Measurements from ENCODE around the gene BLOC1S3. TPM values are rescaled to one million over a fixed set of nuclear protein-coding genes. Genes with fewer than 3 reads are reported as not detected.

BLOC1S3 gene
- polyA plus RNA-seq, 2 of the 4 experiments (the other 2 are of a cell fraction) = 7.5 to 12.2 TPM

GRCh38 chr19:45142016-45142725 lies 36.4 kb upstream of the BLOC1S3 start:
- ATAC-seq = no peak
- no peaks in the 10 kb centered on the region for H3K4me1 ChIP-seq
- WGBS (ENCODE audit: missing lambda C conversion rate) = 89% methylated on average over 29 of the region's 33 CpGs
- H3K4me3 ChIP-seq = no peak overlapping the region
- H3K9me3 ChIP-seq = no peaks in the 10 kb centered on the region
- no peak for DNase-seq (ENCODE audit: low read depth in 1 of 2, low spot score in 1 of 2)
- POLR2A ChIA-PET = no interaction called here
- H3K27ac ChIP-seq = no peak overlapping the region
- FAIRE-seq = no peak
- TF ChIP-seq CTCF (IDR thresholded peaks at IDR 0.05) (no peak), MAZ (IDR thresholded peaks at IDR 0.05; ENCODE audit: borderline replicate concordance, low read depth, low read length) (no peak), NPAS2 (CRISPR knock-in tag; IDR thresholded peaks at IDR 0.05; ENCODE audit: borderline replicate concordance) (no peak), ZNF302 (CRISPR knock-in tag; IDR thresholded peaks at IDR 0.05) (no peak), JUNB (IDR thresholded peaks at IDR 0.05) (no peak), ZSCAN20 (CRISPR knock-in tag; IDR thresholded peaks at IDR 0.05) (no peak), GATA3 (IDR thresholded peaks at IDR 0.05; ENCODE audit: borderline replicate concordance) (no peak), CHD4 (IDR thresholded peaks at IDR 0.05; ENCODE audit: borderline replicate concordance) (no peak), HES2 (IDR thresholded peaks at IDR 0.05) (no peak), RAD21 (conservative IDR thresholded peaks at IDR 0.05 in 1 of 2, IDR thresholded peaks at IDR 0.05 in 1 of 2) (no peak), CBX8 (IDR thresholded peaks at IDR 0.05) (no peak)
- H3K4me2 ChIP-seq = no peak overlapping the region
- CTCF ChIA-PET = interaction anchor here (1.6 to 3.2 kb wide), 5 partner anchors 8 to 30 kb away, joined by 3 to 16 read pairs (median 7); no protein-coding TSS in a partner anchor

- Histone ChIP-seq H3K4me2 (no peak overlapping the region), H3K4me3 (no peak overlapping the region), H3K27ac (no peak overlapping the region), H3K9me3 (no peaks in the 10 kb centered on the region), H3K4me1 (no peaks in the 10 kb centered on the region)
- WGBS (ENCODE audit: missing lambda C conversion rate) = 79% methylated on average over 9 of the region's 9 CpGs
- ATAC-seq (no peak), FAIRE-seq (no peak), DNase-seq (ENCODE audit: low read depth in 1 of 2, low spot score in 1 of 2) (no peak)
- ChIA-PET POLR2A (no interaction called here), CTCF (interaction anchor here (1.3 to 3.2 kb wide), 9 partner anchors 7 to 40 kb away, joined by 3 to 16 read pairs (median 5); no protein-coding TSS in a partner anchor)
- no peak for TF ChIP-seq ZSCAN20 (CRISPR knock-in tag; IDR thresholded peaks at IDR 0.05)
- no peak for TF ChIP-seq SMC3 (IDR thresholded peaks at IDR 0.05)
- no peak for TF ChIP-seq RCOR1 (IDR thresholded peaks at IDR 0.05; ENCODE audit: low read depth, low read length)
- TF ChIP-seq KDM5A (IDR thresholded peaks at IDR 0.05) = no peak
- no peak for TF ChIP-seq ZFP36 (IDR thresholded peaks at IDR 0.05; ENCODE audit: borderline replicate concordance, partially characterized antibody)
- no peak for TF ChIP-seq EP300 (IDR thresholded peaks at IDR 0.05)
- TF ChIP-seq CTCF (IDR thresholded peaks at IDR 0.05) = no peak
- TF ChIP-seq BCL3 (IDR thresholded peaks at IDR 0.05) = no peak
- no peak for TF ChIP-seq SREBF2 (IDR thresholded peaks at IDR 0.05)
- no peak for TF ChIP-seq EHF (CRISPR knock-in tag; IDR thresholded peaks at IDR 0.05)
- no peak for TF ChIP-seq ZNF302 (CRISPR knock-in tag; IDR thresholded peaks at IDR 0.05)
- TF ChIP-seq GATA3 (IDR thresholded peaks at IDR 0.05; ENCODE audit: borderline replicate concordance) = no peak
These were observed 35.9 kb upstream of the BLOC1S3 start for GRCh38 chr19:45142726-45143110.

Data from A549 (cell line).